ENCODE results near the gene LRPAP1.

LRPAP1 gene

GRCh38 chr4:3500111-3500510 is 32.1 kb downstream of the LRPAP1 start:
- DNase-seq (ENCODE audit: low spot score) = no peak

- DNase-seq (ENCODE audit: low spot score) = no peak
Measured at GRCh38 chr4:3499710-3500109, 32.5 kb downstream of the LRPAP1 start.

- no peak for DNase-seq (ENCODE audit: low spot score)
Measured at GRCh38 chr4:3498901-3499510, 33.2 kb downstream of the LRPAP1 start.

- DNase-seq (ENCODE audit: low spot score) = no peak
Measured at GRCh38 chr4:3498407-3498806, 33.8 kb downstream of the LRPAP1 start.

GRCh38 chr4:3497523-3498389 is 34.5 kb downstream of the LRPAP1 start:
- no peak for DNase-seq (ENCODE audit: low spot score)

GRCh38 chr4:3497095-3497494 is 35.1 kb downstream of the LRPAP1 start:
- DNase-seq (ENCODE audit: low spot score) = no peak

GRCh38 chr4:3496021-3496420 is 36.2 kb downstream of the LRPAP1 start:
- no peak for DNase-seq (ENCODE audit: low spot score)

- DNase-seq (ENCODE audit: low spot score) = no peak
Measured at GRCh38 chr4:3495204-3495975, 36.8 kb downstream of the LRPAP1 start.

GRCh38 chr4:3494462-3494871 is 37.8 kb downstream of the LRPAP1 start:
- DNase-seq (ENCODE audit: low spot score) = no peak

GRCh38 chr4:3493720-3494461 is 38.3 kb downstream of the LRPAP1 start:
- DNase-seq (ENCODE audit: low spot score) = no peak

- no peak for DNase-seq (ENCODE audit: low spot score)
Measured at GRCh38 chr4:3492741-3493719, 39.2 kb downstream of the LRPAP1 start.

GRCh38 chr4:3491681-3492405 is 40.4 kb downstream of the LRPAP1 start:
- no peak for DNase-seq (ENCODE audit: low spot score)

- DNase-seq (ENCODE audit: low spot score) = no peak
Measured at GRCh38 chr4:3489451-3489962, 42.7 kb downstream of the LRPAP1 start.

- DNase-seq (ENCODE audit: low spot score) = no peak
Measured at GRCh38 chr4:3488820-3489219, 43.4 kb downstream of the LRPAP1 start.

- no peak for DNase-seq (ENCODE audit: low spot score)
Measured at GRCh38 chr4:3487861-3488260, 44.4 kb downstream of the LRPAP1 start.

GRCh38 chr4:3486541-3487540 is 45.4 kb downstream of the LRPAP1 start:
- DNase-seq (ENCODE audit: low spot score) = no peak

GRCh38 chr4:3485886-3486540 is 46.2 kb downstream of the LRPAP1 start:
- DNase-seq (ENCODE audit: low spot score) = no peak
